Suprapubic skin (tissue), 4 donors: ENCODE data around the gene COL26A1.

ENCODE experiments used
- CTCF ChIP-seq, 2 donors: fragments of 200-600 bp in 1 of 2; fragments of 450-650 bp in 1 of 2; sonication (generic) in 1 of 2; IDR thresholded peaks; one replicate each; pipeline ENCODE4 v1.5.1; 2016 to 2019; ENCODE audit warnings: antibody characterized with exemption in 2 of 2, mild to moderate bottlenecking in 1 of 2, moderate library complexity in 1 of 2
- EP300 ChIP-seq: sonication (generic); formaldehyde crosslinking; IDR thresholded peaks from one replicate; pipeline ENCODE4 v1.6.1; 2017; ENCODE audit warnings: antibody characterized with exemption
- POLR2A ChIP-seq, 2 donors: fragments of 450-650 bp; IDR thresholded peaks; one replicate each; pipeline ENCODE4 v1.6.1; 2017; ENCODE audit warnings: antibody characterized with exemption in 2 of 2, mild to moderate bottlenecking in 2 of 2, moderate library complexity in 2 of 2
- POLR2AphosphoS5 ChIP-seq, 3 donors: sonication (generic); formaldehyde crosslinking; IDR thresholded peaks; one replicate each; pipeline ENCODE4 v1.6.1; 2017; ENCODE audit warnings: antibody characterized with exemption in 3 of 3

GRCh38 chr7:101557978-101558741, 195.5 kb downstream of the COL26A1 start:
- TF ChIP-seq CTCF (IDR thresholded peaks at IDR 0.05) (no peak), EP300 (no peak), POLR2A (IDR thresholded peaks at IDR 0.05) (no peak), POLR2AphosphoS5 (IDR thresholded peaks at IDR 0.05) (no peak)
